ENCODE results near the gene ERLEC1. TPM values are rescaled to one million over a fixed set of nuclear protein-coding genes. Genes with fewer than 3 reads are reported as not detected.
"Not testable (repeated sequence)": the region's sequence is repeated elsewhere in the genome, so short reads cannot be mapped to it uniquely, and the experiment has no call there.

Gene ERLEC1
- polyA plus RNA-seq, 1 experiment = 26.6 TPM

DNA sequence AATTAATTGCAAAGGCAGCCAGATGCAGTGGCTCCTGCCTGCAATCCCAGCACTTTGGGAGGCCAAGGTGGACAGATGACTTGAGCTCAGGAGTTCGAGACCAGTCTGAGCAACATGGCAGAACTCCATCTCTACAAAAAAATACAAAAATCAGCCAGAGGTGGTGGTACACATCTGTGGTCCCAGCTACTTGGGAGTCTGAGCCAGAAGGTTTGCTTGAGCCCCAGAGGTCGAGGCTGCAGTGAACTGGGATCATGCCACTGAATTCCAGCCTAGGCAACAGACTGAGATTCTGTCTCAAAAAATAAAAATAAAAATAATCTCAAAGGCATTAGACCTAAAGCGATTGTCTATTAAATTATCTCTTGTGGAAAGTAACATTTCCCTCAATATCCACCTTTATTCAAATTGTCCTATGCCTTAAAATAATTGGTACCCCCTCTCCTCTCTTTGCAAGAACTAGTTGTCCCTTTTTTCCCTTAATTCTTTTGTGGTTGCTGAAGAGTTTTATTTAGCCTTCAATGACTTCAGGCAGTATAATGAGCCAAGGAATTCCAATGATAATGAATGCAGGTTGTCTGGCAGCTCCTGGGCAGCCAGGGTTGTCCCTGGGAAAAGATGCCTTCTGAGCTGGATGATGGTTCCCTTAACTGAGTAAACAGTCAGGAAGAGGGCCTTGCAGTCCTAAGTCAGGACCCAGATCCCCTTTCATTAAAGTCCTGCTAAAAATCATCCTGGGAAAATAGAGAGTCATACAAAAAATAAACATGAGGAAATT, 40.7 kb downstream of the ERLEC1 start:
- TF ChIP-seq, protein P1, sequence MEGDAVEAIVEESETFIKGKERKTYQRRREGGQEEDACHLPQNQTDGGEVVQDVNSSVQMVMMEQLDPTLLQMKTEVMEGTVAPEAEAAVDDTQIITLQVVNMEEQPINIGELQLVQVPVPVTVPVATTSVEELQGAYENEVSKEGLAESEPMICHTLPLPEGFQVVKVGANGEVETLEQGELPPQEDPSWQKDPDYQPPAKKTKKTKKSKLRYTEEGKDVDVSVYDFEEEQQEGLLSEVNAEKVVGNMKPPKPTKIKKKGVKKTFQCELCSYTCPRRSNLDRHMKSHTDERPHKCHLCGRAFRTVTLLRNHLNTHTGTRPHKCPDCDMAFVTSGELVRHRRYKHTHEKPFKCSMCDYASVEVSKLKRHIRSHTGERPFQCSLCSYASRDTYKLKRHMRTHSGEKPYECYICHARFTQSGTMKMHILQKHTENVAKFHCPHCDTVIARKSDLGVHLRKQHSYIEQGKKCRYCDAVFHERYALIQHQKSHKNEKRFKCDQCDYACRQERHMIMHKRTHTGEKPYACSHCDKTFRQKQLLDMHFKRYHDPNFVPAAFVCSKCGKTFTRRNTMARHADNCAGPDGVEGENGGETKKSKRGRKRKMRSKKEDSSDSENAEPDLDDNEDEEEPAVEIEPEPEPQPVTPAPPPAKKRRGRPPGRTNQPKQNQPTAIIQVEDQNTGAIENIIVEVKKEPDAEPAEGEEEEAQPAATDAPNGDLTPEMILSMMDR (IDR thresholded peaks at IDR 0.05; ENCODE audit: insufficient read depth, low read depth, low read length) = no peak
- POLR2A ChIA-PET = no interaction called here
- CTCF ChIA-PET = interaction anchor here (0.6 to 0.7 kb wide), 2 partner anchors 24 to 27 kb away, joined by 3 read pairs; no protein-coding TSS in a partner anchor

DNA sequence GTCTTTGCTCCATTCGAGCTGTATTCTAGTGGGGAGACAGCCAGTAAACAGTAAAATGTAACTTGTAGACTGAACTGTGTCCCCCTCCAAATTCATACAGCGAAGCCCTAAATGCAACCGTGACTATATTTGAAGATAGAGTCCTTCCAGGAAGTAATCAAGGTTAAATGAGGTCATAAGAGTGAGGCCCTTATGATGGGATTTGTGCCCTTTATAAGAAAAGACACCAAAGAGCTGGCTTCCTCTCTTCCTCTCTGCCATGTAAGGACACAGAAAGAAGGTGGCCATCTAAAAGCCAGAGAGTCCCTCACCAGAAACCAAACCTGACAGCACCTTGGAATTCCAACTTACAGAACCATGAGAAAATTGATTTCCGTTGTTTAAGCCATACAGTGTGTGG, 41.5 kb downstream of the ERLEC1 start:
- POLR2A ChIA-PET = no interaction called here
- Histone ChIP-seq H3K4me3 (ENCODE audit: low read depth, low read length) (no peak overlapping the region), H3K36me3 (ENCODE audit: control insufficient read depth, insufficient read depth, low read length) (peaks cover 2% of the 10 kb centered on the region; the same call in 1 of the 2 replicates), H3K27me3 (ENCODE audit: control insufficient read depth, insufficient read depth, low read length) (no peaks in the 10 kb centered on the region)
- TF ChIP-seq, protein P1 (IDR thresholded peaks at IDR 0.05; ENCODE audit: insufficient read depth, low read depth, low read length) = no peak
- CTCF ChIA-PET = interaction anchor here (0.7 kb wide), 1 partner anchor 23 kb away, joined by 3 read pairs; no protein-coding TSS in a partner anchor
- DNase-seq (ENCODE audit: low read depth) = no peak

More for the DNA sequence above, 40.7 kb downstream of the ERLEC1 start:
- H3K4me3 ChIP-seq (ENCODE audit: low read depth, low read length) = no peak overlapping the region
- H3K36me3 ChIP-seq (ENCODE audit: control insufficient read depth, insufficient read depth, low read length) = peaks cover 2% of the 10 kb centered on the region; the same call in 1 of the 2 replicates
- no peaks in the 10 kb centered on the region for H3K27me3 ChIP-seq (ENCODE audit: control insufficient read depth, insufficient read depth, low read length)
- no peak for DNase-seq (ENCODE audit: low read depth)

DNA sequence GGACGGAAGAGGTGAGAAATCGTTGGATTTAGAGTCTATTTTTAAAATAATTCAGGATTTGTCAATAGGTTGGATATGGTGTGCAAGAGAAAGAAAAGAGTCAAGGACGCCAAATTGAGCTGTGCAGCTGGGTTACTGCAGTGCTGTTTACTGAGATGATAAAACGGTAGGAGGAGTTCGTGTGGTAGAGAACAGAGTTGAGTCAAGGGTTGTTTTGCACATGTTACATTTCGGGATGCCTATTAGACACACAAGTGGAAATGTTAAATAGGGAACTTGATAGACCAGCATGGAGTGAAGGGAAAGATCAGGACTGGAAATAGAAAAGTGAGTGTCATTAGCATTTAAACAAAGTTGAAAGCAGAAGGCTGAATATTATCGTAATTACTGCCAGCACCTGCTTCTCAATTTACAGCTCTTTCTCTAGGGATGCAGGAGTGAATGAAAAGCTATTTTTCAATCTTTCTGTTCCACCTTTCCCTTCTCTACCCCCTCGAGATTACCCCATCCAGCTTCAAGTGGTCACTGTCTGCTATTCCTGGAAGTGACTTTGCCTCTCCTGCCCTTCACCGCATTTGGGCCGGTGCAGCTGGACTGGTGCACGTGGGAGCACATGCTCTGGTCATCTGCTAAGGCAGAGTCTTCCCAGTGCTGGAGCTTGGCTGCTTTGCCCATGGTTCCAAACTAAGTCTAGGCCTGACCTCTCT, 42.6 kb downstream of the ERLEC1 start:
- no peak for DNase-seq (ENCODE audit: low read depth)
- TF ChIP-seq, protein P1 (IDR thresholded peaks at IDR 0.05; ENCODE audit: insufficient read depth, low read depth, low read length) = no peak
- ChIA-PET CTCF (no interaction called here), POLR2A (no interaction called here)
- no peak overlapping the region for H3K4me3 ChIP-seq (ENCODE audit: low read depth, low read length)
- no peaks in the 10 kb centered on the region for H3K27me3 ChIP-seq (ENCODE audit: control insufficient read depth, insufficient read depth, low read length)
- H3K36me3 ChIP-seq (ENCODE audit: control insufficient read depth, insufficient read depth, low read length) = peaks cover 2% of the 10 kb centered on the region; the same call in 1 of the 2 replicates

DNA sequence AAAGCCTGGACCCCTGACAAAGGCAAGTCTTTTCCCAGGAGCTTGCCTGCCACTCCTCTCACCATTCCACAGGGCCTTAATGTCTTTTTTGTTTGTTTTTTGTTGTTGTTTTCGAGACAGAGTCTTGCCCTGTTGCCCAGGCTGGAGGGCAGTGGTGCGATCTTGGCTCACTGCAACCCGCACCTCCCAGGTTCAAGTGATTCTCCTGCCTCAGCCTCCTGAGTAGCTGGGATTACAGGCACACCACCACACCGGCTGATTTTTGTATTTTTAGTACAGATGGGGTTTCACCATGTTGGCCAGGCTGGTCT, 43.1 kb downstream of the ERLEC1 start:
- CTCF ChIA-PET; DNase-seq (ENCODE audit: low read depth); H3K4me3 ChIP-seq (ENCODE audit: low read depth, low read length); H3K36me3 ChIP-seq (ENCODE audit: control insufficient read depth, insufficient read depth, low read length); H3K27me3 ChIP-seq (ENCODE audit: control insufficient read depth, insufficient read depth, low read length); POLR2A ChIA-PET: not testable (repeated sequence)

DNA sequence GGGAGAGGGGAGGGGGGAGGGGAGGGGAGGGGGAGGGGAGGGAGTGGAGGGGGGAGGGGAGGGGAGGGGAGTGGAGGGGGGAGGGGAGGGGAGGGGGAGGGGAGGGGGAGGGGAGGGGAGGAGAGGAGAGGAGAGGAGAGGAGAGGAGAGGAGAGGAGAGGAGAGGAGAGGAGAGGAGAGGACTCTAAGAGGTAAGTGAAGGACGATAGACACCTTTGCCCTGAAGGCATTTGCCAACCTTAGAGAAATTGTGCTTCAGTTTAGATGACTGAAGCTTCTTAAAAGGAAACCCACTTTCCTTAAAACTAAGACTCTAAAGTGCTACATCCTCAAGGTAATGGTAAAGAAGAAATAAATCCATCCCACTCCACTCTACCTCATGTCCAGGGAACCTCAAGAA, 53.7 kb downstream of the ERLEC1 start:
- TF ChIP-seq, protein P1 (IDR thresholded peaks at IDR 0.05; ENCODE audit: insufficient read depth, low read depth, low read length) = no peak
- Histone ChIP-seq H3K27me3 (ENCODE audit: control insufficient read depth, insufficient read depth, low read length) (no peaks in the 10 kb centered on the region), H3K4me3 (ENCODE audit: low read depth, low read length) (no peak overlapping the region), H3K36me3 (ENCODE audit: control insufficient read depth, insufficient read depth, low read length) (no peaks in the 10 kb centered on the region)
- DNase-seq (ENCODE audit: low read depth) = no peak
- CTCF ChIA-PET = interaction anchor here (1.4 kb wide), 1 partner anchor 30 kb away, joined by 3 read pairs; no protein-coding TSS in a partner anchor
- POLR2A ChIA-PET = no interaction called here

DNA sequence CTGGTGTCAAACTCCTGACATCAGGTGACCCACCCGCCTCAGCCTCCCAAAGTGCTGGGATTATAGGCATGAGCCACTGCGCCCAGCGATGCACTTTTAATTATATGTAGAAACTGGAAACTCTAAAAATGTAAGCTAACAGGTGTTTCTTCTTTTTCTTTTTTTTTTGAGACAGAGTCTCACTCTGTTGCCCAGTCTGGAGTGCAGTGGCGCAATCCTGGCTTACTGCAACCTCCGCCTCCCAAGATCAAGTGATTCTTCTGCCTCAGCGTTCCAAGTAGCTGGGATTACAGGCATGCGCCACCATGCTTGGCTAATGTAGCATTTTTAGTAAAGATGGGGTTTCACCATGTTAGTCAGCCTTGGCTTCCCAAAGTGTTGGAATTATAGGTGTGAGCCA, 54.8 kb downstream of the ERLEC1 start:
- POLR2A ChIA-PET; H3K36me3 ChIP-seq (ENCODE audit: control insufficient read depth, insufficient read depth, low read length); DNase-seq (ENCODE audit: low read depth); CTCF ChIA-PET; H3K4me3 ChIP-seq (ENCODE audit: low read depth, low read length); H3K27me3 ChIP-seq (ENCODE audit: control insufficient read depth, insufficient read depth, low read length): not testable (repeated sequence)
